GM10266 (cell line): ENCODE results near the gene ITM2C.
A peak's percentile ranks its signal among the peaks of the same experiment; 100 is the strongest.

Source experiments
- DNase-seq: peaks from one replicate; pipeline ENCODE4 v3.0.0; 2012; ENCODE audit errors: extremely low spot score
- TF ChIP-seq, protein P1 (sequence below): IDR thresholded peaks from 2 replicates; pipeline ENCODE4 v1.5.1; 2012; ENCODE audit warnings: mild to moderate bottlenecking, low read depth; ENCODE audit not compliant: control insufficient read depth, insufficient read depth; ENCODE audit errors: missing control alignments

The ITM2C gene

DNA sequence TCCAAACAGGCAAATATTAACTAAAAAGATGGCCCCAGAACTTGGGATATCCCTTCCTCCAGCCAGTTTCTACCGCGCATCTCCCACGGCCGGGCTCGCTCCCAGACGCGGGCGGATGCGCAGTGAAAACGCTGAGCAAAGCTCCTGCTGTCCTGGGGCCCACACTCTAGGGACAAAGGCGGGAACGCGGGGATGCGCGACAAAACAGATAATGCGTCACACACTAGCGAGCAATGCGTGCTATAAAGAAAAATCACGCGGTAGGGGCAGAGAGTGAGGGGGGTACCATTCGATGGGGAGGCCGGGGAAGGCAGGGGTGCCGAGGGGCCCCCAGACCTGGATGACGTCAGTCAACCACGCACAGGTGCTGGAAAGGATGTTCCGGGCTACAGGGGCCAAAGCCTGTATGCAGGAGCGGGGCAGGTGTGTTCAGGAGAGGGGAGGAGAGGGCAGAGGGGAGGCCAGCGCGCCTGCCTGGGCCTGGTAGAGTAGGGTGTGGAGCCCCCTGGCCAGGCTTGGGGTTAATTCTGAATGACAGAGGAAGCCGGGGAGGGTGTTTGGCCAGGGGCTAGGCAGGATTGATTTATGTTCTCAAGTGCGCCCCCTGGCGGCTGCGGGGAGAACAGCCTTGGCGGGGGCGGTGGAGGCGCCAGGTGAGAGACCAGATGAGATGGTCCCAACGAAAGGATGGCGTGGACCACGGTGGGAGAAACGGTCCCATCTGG is 14.9 kb upstream of the ITM2C start:
- TF ChIP-seq, protein P1, sequence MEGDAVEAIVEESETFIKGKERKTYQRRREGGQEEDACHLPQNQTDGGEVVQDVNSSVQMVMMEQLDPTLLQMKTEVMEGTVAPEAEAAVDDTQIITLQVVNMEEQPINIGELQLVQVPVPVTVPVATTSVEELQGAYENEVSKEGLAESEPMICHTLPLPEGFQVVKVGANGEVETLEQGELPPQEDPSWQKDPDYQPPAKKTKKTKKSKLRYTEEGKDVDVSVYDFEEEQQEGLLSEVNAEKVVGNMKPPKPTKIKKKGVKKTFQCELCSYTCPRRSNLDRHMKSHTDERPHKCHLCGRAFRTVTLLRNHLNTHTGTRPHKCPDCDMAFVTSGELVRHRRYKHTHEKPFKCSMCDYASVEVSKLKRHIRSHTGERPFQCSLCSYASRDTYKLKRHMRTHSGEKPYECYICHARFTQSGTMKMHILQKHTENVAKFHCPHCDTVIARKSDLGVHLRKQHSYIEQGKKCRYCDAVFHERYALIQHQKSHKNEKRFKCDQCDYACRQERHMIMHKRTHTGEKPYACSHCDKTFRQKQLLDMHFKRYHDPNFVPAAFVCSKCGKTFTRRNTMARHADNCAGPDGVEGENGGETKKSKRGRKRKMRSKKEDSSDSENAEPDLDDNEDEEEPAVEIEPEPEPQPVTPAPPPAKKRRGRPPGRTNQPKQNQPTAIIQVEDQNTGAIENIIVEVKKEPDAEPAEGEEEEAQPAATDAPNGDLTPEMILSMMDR: peak; percentile 92
- peak; percentile 65 for DNase-seq

DNA sequence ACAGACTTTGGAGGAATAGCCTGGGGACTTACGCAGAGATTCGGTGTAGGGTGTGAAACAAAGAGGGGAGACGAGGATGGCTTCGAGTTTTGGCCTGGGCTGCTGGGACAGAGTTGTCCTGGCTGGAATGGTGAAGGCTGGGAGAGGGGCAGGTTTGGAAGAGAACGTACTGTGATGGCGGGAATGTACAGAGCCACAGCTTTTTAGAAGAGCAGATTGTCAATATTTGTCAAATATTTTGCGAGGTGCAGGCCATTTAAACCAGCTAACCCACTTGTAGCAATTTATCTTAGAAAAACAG is 14.4 kb upstream of the ITM2C start:
- TF ChIP-seq, protein P1: no peak
- DNase-seq: no peak

- TF ChIP-seq, protein P1: no peak
- DNase-seq: no peak
Observed at GRCh38 chr2:230852113-230852512, 12.6 kb upstream of the ITM2C start.

- no peak for DNase-seq
- TF ChIP-seq, protein P1: no peak
Observed at GRCh38 chr2:230861552-230862255, 3.0 kb upstream of the ITM2C start.

- no peak for DNase-seq
- TF ChIP-seq, protein P1: no peak
Observed at GRCh38 chr2:230862292-230862691, 2.5 kb upstream of the ITM2C start.

- DNase-seq: no peak
- TF ChIP-seq, protein P1: no peak
Observed at GRCh38 chr2:230863031-230863430, 1.7 kb upstream of the ITM2C start.

- TF ChIP-seq, protein P1: no peak
Observed at GRCh38 chr2:230863442-230864121, 1.2 kb upstream of the ITM2C start.

More at GRCh38 chr2:230863442-230864121, 1.2 kb upstream of the ITM2C start:
- no peak for DNase-seq
